HG03439 (cell line): ENCODE measurements around the gene HK1.
A peak's percentile ranks its signal among the peaks of the same experiment; 100 is the strongest.

ENCODE experiments used
- ATAC-seq: cut with Tn5 transposase; IDR thresholded peaks from one replicate; pipeline ENCODE4 v1.9.1; 2021; ENCODE audit warnings: mild to moderate bottlenecking, moderate library complexity; ENCODE audit not compliant: unreplicated experiment

Gene HK1

DNA sequence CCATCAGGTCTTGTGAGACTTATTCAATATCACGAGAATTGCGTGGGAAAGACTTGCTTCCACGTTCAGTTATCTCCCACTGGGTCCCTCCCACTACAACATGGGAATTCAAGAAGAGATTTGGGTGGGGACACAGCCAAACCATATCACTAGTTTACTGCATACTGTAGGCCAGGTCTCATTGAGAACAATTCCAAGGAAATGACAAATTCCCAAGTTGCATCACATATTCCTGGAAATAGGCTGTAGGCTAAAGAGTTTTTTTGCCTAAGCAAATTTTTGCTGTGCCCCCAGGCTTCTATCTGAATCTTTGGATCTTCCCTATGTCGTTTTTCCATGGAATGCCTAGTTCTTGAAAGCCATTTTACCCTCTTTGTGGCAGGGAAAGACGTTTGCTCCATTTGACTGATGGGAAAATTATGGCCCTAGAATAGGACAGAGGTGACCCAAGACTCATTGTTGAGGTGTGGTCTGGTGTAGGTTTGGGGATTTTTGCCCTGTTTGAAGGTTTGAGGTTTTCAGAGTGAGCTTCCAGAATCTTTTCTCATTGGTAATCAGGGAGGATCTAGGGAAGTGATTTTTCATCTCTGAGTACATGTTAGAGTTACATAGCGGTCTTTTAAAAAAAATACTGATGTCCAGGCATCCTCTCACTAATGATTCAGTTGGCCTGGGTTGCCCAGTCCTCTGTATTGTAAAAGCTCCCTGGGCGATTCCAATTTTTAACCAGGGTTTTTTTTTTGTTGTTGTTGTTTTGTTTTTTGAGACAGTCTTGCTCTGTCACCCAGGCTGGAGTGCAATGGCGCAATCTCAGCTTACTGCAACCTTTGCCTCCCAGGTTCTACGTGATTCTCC is 94.1 kb downstream of the HK1 start:
- ATAC-seq = no peak

- ATAC-seq = no peak
Observed at GRCh38 chr10:69374242-69374641, 95.9 kb downstream of the HK1 start.

GRCh38 chr10:69374931-69375306 is 96.6 kb downstream of the HK1 start:
- ATAC-seq = no peak

DNA sequence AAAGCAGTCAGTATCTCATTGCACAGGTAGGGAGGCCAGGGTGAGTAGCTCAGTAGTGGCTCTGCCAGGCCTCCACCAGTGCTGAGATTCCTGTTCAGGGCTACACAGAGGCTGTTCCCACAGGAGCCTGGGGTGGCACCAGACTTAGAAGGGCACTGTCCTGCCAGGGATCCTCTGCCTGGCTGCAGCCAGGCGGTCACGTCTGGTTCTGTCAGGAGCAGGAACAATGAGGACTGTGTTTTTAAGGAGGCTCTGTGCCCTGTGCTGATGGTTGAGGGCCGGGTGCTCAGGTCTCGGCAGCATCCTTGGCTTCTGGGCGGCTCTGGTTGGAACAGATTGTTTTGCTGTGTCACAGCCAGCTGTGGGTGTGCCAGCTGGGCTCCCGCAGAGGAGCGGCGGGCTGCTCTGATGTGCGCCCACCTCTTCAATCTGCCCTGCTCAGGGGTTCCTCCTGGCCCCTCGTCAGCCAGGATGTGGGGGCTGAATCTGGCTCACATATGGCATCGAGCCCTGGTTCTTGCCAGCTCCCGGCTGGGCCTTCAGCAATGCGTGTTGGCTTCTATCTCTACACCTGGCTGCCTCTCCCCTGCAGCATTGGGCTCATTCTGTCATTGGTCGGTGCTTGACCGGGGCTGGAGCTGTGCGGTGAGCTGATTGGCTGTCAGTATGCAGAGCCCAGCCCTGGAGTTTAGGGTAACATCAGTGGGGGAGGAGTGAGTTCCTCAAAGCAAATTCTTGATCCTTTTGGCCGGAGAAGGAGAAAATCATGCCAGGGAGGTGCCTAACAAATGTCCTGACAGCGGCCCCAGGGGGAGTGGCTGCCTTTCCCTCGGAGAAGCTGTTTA is 97.2 kb downstream of the HK1 start:
- no peak for ATAC-seq

DNA sequence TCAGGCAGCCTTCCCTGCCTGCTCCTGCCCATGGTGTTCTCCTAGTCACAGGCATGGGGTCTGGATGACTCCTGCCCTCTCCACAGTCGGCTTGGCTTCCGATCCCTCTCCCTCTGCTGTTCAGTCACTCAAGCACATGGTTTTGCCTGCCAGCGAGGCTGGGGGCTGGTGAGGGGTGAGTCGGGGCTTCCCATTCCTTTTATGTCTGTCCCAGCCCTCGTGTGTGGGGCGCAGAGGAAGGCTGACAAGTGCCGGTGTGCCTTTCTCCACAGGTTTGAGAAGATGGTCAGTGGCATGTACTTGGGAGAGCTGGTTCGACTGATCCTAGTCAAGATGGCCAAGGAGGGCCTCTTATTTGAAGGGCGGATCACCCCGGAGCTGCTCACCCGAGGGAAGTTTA is 98.4 kb downstream of the HK1 start:
- ATAC-seq = no peak

DNA sequence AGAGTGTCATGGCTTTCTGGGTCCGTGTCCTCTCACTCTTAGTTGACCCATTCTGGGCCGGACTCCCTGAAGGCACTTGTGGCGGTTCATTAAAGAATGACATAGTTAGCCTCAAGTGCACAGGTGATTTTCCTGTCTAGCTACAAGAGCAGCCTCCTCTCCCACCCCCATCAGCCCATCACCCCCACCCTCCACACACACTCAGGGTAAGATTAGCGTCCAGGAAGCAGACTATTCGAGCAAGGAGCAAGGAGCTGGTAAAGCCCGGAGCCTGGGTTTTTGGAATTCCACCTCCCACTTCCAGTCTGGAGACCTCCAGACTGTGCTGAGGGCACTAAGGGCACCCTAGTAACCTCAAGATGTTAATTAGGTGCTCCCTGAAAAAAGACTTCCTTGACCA is 98.9 kb downstream of the HK1 start:
- ATAC-seq = no peak

DNA sequence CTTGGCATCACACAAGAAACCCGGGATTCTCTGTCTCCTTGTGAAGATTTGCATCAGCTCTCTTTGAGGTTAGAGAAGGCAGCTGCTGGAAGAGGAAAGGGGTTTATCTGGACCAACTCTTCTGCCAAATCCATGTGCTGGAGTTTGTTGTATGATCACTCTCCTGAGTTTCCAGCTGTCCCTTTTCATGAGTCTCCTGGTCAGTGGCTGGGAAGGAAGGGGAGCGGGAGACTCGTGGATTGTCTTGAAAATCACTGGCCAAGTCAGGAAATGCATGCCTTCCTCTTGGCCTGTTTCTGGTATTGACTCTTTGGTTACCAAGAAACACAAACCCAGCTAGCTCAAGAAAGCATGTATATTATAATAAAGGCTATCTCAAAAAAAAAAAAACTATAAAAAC is 99.6 kb downstream of the HK1 start:
- no peak for ATAC-seq

DNA sequence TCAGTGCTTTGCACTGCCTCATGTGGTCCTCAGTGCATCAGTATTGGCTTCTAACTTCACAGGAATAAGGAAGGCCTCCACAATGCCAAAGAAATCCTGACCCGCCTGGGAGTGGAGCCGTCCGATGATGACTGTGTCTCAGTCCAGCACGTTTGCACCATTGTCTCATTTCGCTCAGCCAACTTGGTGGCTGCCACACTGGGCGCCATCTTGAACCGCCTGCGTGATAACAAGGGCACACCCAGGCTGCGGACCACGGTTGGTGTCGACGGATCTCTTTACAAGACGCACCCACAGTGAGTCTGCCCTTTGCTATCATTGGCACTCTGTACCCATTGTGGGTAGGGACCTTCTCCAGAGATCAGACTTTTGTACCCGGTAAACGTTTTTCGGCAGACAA is 101.5 kb downstream of the HK1 start:
- no peak for ATAC-seq

DNA sequence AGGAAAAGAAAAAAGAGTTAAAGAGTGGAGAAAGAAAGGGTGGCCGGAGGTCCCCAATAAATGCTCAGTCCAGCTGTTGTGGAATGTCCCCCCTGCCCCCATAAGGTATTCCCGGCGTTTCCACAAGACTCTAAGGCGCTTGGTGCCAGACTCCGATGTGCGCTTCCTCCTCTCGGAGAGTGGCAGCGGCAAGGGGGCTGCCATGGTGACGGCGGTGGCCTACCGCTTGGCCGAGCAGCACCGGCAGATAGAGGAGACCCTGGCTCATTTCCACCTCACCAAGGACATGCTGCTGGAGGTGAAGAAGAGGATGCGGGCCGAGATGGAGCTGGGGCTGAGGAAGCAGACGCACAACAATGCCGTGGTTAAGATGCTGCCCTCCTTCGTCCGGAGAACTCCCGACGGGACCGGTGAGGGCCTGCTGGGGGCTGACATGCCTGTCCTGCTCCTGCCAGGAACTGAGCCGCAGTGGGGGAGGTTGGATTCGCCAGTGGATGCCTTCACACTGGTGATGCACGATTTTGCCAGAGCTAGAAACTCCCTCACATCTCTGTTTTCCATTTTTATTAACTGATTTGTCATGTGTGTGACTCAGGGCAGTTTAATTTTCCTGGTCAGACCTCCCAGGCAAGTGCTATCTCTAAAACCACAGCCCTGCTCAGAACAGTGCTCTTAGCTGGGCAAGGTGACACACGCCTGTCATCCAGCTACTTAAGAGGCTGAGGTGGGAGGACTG is 104.3 kb downstream of the HK1 start:
- ATAC-seq = no peak

- ATAC-seq = no peak
Observed at GRCh38 chr10:69383558-69383957, 105.3 kb downstream of the HK1 start.

GRCh38 chr10:69384320-69384719 is 106.0 kb downstream of the HK1 start:
- ATAC-seq = no peak

- ATAC-seq = no peak
Observed at GRCh38 chr10:69385454-69386350, 107.4 kb downstream of the HK1 start.

- ATAC-seq = no peak
Observed at GRCh38 chr10:69387500-69387899, 109.2 kb downstream of the HK1 start.

DNA sequence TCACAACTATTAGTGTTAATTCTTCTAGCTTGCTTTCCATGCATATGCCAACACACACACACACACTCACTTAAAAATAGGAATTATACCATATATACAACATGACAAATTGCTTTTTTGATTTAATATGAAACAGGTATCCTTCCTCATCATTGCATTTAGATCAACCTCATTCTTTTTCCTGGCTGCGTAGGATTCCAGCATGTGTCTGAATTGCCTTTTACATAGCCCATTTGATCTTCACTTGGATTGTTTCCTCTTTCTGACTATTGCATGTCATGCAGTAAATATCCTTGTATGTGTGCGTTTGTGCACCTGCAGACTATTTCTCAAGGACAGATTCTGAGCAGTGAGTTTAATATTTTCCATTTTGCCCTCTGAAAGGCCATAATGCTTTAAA is 110.2 kb downstream of the HK1 start:
- no peak for ATAC-seq

GRCh38 chr10:69389827-69390490 is 111.7 kb downstream of the HK1 start:
- no peak for ATAC-seq

GRCh38 chr10:69391158-69391557 is 112.9 kb downstream of the HK1 start:
- no peak for ATAC-seq

DNA sequence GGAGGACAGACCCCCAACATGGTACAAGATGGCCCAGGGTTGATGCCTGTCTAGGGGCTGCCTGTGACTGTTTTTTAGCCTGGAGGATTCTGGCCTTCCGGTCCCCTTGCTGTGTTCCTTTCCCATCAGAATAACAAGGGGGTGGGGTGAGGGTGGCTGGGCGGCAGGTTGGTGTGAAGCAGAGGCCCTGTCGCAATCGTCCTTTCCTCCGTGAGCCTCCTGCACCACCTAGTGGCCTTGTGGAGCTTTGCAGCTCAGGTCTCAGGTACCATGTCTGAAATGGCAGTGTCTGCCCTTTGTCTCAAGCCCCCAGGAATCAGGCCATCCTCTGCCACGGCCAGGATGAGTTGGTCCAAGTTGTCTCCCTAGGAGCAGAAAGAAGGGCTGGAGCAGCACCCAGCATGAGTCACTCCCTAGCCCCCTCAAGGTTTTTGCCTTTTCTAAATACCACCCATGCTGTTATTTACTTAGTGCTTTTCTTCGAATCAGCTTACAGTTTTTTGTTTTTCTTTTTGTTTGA is 114.2 kb downstream of the HK1 start:
- ATAC-seq = peak; percentile 69

- no peak for ATAC-seq
Observed at GRCh38 chr10:69394020-69394419, 115.7 kb downstream of the HK1 start.

- ATAC-seq = no peak
Observed at GRCh38 chr10:69397972-69398371, 119.7 kb downstream of the HK1 start.

GRCh38 chr10:69398466-69398865 is 120.2 kb downstream of the HK1 start:
- no peak for ATAC-seq
